SJCRH30 (cell line): ENCODE data around the gene PTPN2. TPM values are rescaled to one million over a fixed set of nuclear protein-coding genes. Genes with fewer than 3 reads are reported as not detected.

ENCODE experiments used
- DNase-seq, 2 experiments: peaks; one replicate each; pipeline ENCODE4 v3.0.0-alpha.2; 2015 to 2020
- H3K27ac ChIP-seq: fragments of 250-450 bp; sonication (Bioruptor Pico); 2 replicates; pipeline ENCODE4 v1.5.1; 2020; ENCODE audit warnings: mild to moderate bottlenecking, moderate library complexity
- H3K27me3 ChIP-seq: fragments of 250-450 bp; sonication (Bioruptor Pico); 2 replicates; pipeline ENCODE4 v1.5.1; 2020; ENCODE audit warnings: mild to moderate bottlenecking, moderate library complexity
- H3K36me3 ChIP-seq: fragments of 250-450 bp; sonication (Bioruptor Pico); 2 replicates; pipeline ENCODE4 v1.5.1; 2020; ENCODE audit warnings: mild to moderate bottlenecking, moderate library complexity
- H3K4me1 ChIP-seq: fragments of 250-450 bp; sonication (Bioruptor Pico); 2 replicates; pipeline ENCODE4 v1.5.1; 2020; ENCODE audit warnings: mild to moderate bottlenecking, moderate library complexity
- H3K4me3 ChIP-seq: fragments of 250-450 bp; sonication (Bioruptor Pico); 2 replicates; pipeline ENCODE4 v1.5.1; 2020; ENCODE audit warnings: mild to moderate bottlenecking, moderate library complexity
- H3K9me3 ChIP-seq: fragments of 250-450 bp; sonication (Bioruptor Pico); replicated peaks from 2 replicates; pipeline ENCODE4 v1.5.1; 2020; ENCODE audit warnings: mild to moderate bottlenecking, moderate library complexity
- total RNA-seq: library from RNA; depleted of rRNA; stranded (reverse); fragments of >200 nt; shearing (Covaris generic); gene quantifications from 2 replicates; pipeline ENCODE4 v1.2.3, GENCODE V29; 2014

The PTPN2 gene
- total RNA-seq, 1 experiment from 2014 or later = 23.5 TPM

GRCh38 chr18:12857215-12857905 is 26.7 kb downstream of the PTPN2 start:
- H3K27ac ChIP-seq = no peak overlapping the region
- no peaks in the 10 kb centered on the region for H3K36me3 ChIP-seq
- no peaks in the 10 kb centered on the region for H3K4me1 ChIP-seq
- no peaks in the 10 kb centered on the region for H3K27me3 ChIP-seq
- no peak overlapping the region for H3K4me3 ChIP-seq
- H3K9me3 ChIP-seq = no peaks in the 10 kb centered on the region
- no peak for DNase-seq

GRCh38 chr18:12855916-12856315 is 28.1 kb downstream of the PTPN2 start:
- no peaks in the 10 kb centered on the region for H3K9me3 ChIP-seq
- H3K4me1 ChIP-seq = no peaks in the 10 kb centered on the region
- H3K4me3 ChIP-seq = no peak overlapping the region
- no peaks in the 10 kb centered on the region for H3K27me3 ChIP-seq
- DNase-seq = no peak
- H3K36me3 ChIP-seq = no peaks in the 10 kb centered on the region
- H3K27ac ChIP-seq = no peak overlapping the region

GRCh38 chr18:12852566-12853315 is 31.3 kb downstream of the PTPN2 start:
- H3K4me1 ChIP-seq = no peaks in the 10 kb centered on the region
- DNase-seq = no peak
- H3K27me3 ChIP-seq = no peaks in the 10 kb centered on the region
- no peak overlapping the region for H3K27ac ChIP-seq
- H3K4me3 ChIP-seq = no peak overlapping the region
- H3K36me3 ChIP-seq = no peaks in the 10 kb centered on the region
- no peaks in the 10 kb centered on the region for H3K9me3 ChIP-seq

GRCh38 chr18:12851716-12852115 is 32.3 kb downstream of the PTPN2 start:
- no peak for DNase-seq
- H3K4me1 ChIP-seq = no peaks in the 10 kb centered on the region
- no peak overlapping the region for H3K27ac ChIP-seq
- H3K9me3 ChIP-seq = no peaks in the 10 kb centered on the region
- no peaks in the 10 kb centered on the region for H3K36me3 ChIP-seq
- no peaks in the 10 kb centered on the region for H3K27me3 ChIP-seq
- no peak overlapping the region for H3K4me3 ChIP-seq

GRCh38 chr18:12849548-12849947 is 34.5 kb downstream of the PTPN2 start:
- Histone ChIP-seq H3K36me3 (no peaks in the 10 kb centered on the region; the same call in 1 of the 2 replicates), H3K27ac (no peak overlapping the region), H3K9me3 (no peaks in the 10 kb centered on the region), H3K27me3 (no peaks in the 10 kb centered on the region), H3K4me3 (no peak overlapping the region), H3K4me1 (no peaks in the 10 kb centered on the region)
- DNase-seq = no peak

- no peaks in the 10 kb centered on the region for H3K27me3 ChIP-seq
- no peaks in the 10 kb centered on the region for H3K9me3 ChIP-seq
- H3K36me3 ChIP-seq = no peaks in the 10 kb centered on the region; the same call in 1 of the 2 replicates
- no peak overlapping the region for H3K4me3 ChIP-seq
- no peak for DNase-seq
- H3K27ac ChIP-seq = no peak overlapping the region
- H3K4me1 ChIP-seq = no peaks in the 10 kb centered on the region
Measured at GRCh38 chr18:12848405-12848804, 35.6 kb downstream of the PTPN2 start.

- Histone ChIP-seq H3K27me3 (no peaks in the 10 kb centered on the region), H3K4me3 (no peak overlapping the region), H3K36me3 (no peaks in the 10 kb centered on the region; the same call in 1 of the 2 replicates), H3K9me3 (no peaks in the 10 kb centered on the region), H3K4me1 (no peaks in the 10 kb centered on the region; the same call in 1 of the 2 replicates), H3K27ac (no peak overlapping the region)
- DNase-seq = no peak
Measured at GRCh38 chr18:12844391-12844790, 39.6 kb downstream of the PTPN2 start.

- Histone ChIP-seq H3K27me3 (no peaks in the 10 kb centered on the region), H3K4me1 (no peaks in the 10 kb centered on the region; the same call in 1 of the 2 replicates), H3K4me3 (no peak overlapping the region), H3K9me3 (no peaks in the 10 kb centered on the region), H3K36me3 (no peaks in the 10 kb centered on the region; the same call in 1 of the 2 replicates), H3K27ac (no peak overlapping the region)
- peak; percentile 24 to 27 for DNase-seq
Measured at GRCh38 chr18:12843420-12844350, 40.4 kb downstream of the PTPN2 start.

GRCh38 chr18:12842459-12843380 is 41.3 kb downstream of the PTPN2 start:
- Histone ChIP-seq H3K4me1 (no peaks in the 10 kb centered on the region; the same call in 1 of the 2 replicates), H3K27me3 (no peaks in the 10 kb centered on the region), H3K27ac (no peak overlapping the region), H3K9me3 (no peaks in the 10 kb centered on the region), H3K4me3 (no peak overlapping the region), H3K36me3 (no peaks in the 10 kb centered on the region; the same call in 1 of the 2 replicates)
- DNase-seq = no peak

GRCh38 chr18:12841070-12841469 is 43.0 kb downstream of the PTPN2 start:
- no peaks in the 10 kb centered on the region; the same call in 1 of the 2 replicates for H3K36me3 ChIP-seq
- no peaks in the 10 kb centered on the region for H3K9me3 ChIP-seq
- H3K27ac ChIP-seq = no peak overlapping the region
- no peak overlapping the region for H3K4me3 ChIP-seq
- H3K4me1 ChIP-seq = no peaks in the 10 kb centered on the region; the same call in 1 of the 2 replicates
- DNase-seq = no peak
- no peaks in the 10 kb centered on the region for H3K27me3 ChIP-seq

- no peaks in the 10 kb centered on the region for H3K27me3 ChIP-seq
- H3K9me3 ChIP-seq = no peaks in the 10 kb centered on the region
- no peak overlapping the region for H3K27ac ChIP-seq
- no peak for DNase-seq
- no peaks in the 10 kb centered on the region; the same call in 1 of the 2 replicates for H3K36me3 ChIP-seq
- H3K4me3 ChIP-seq = no peak overlapping the region
- H3K4me1 ChIP-seq = no peaks in the 10 kb centered on the region; the same call in 1 of the 2 replicates
Measured at GRCh38 chr18:12840382-12840781, 43.7 kb downstream of the PTPN2 start.

- Histone ChIP-seq H3K27me3 (no peaks in the 10 kb centered on the region), H3K4me3 (no peak overlapping the region), H3K27ac (no peak overlapping the region), H3K36me3 (no peaks in the 10 kb centered on the region), H3K4me1 (no peaks in the 10 kb centered on the region; the same call in 1 of the 2 replicates), H3K9me3 (no peaks in the 10 kb centered on the region)
- no peak for DNase-seq
Measured at GRCh38 chr18:12839526-12840196, 44.4 kb downstream of the PTPN2 start.

- H3K27ac ChIP-seq = no peak overlapping the region
- H3K36me3 ChIP-seq = no peaks in the 10 kb centered on the region
- H3K4me1 ChIP-seq = no peaks in the 10 kb centered on the region; the same call in 1 of the 2 replicates
- no peak overlapping the region for H3K4me3 ChIP-seq
- DNase-seq = no peak
- no peaks in the 10 kb centered on the region for H3K27me3 ChIP-seq
- no peaks in the 10 kb centered on the region for H3K9me3 ChIP-seq
Measured at GRCh38 chr18:12839057-12839525, 44.9 kb downstream of the PTPN2 start.
